Type B pancreatic cell (in vitro differentiated cells): ENCODE measurements around the gene CAPN13. TPM values are rescaled to one million over a fixed set of nuclear protein-coding genes. Genes with fewer than 3 reads are reported as not detected.
A peak's percentile ranks its signal among the peaks of the same experiment; 100 is the strongest.

Experiments
- DNase-seq: peaks from one replicate; pipeline ENCODE4 v3.0.0; 2021; ENCODE audit warnings: mixed read lengths; ENCODE audit not compliant: unreplicated experiment; ENCODE audit errors: extremely low spot score
- H3K27ac Mint-ChIP-seq: 2 replicates; pipeline ENCODE4 v1.8.0; 2021; ENCODE audit warnings: mild to moderate bottlenecking, mixed read lengths
- H3K27me3 Mint-ChIP-seq: 2 replicates; pipeline ENCODE4 v1.8.0; 2021; ENCODE audit warnings: mixed read lengths
- H3K36me3 Mint-ChIP-seq: 2 replicates; pipeline ENCODE4 v1.8.0; 2021; ENCODE audit warnings: mixed read lengths
- H3K4me1 Mint-ChIP-seq: one replicate; pipeline ENCODE4 v1.8.0; 2021; ENCODE audit warnings: mixed read lengths; ENCODE audit not compliant: unreplicated experiment
- H3K4me3 Mint-ChIP-seq: 2 replicates; pipeline ENCODE4 v1.8.0; 2021; ENCODE audit warnings: mild to moderate bottlenecking, mixed read lengths
- H3K9me3 Mint-ChIP-seq: 2 replicates; pipeline ENCODE4 v1.8.0; 2021; ENCODE audit warnings: mixed read lengths
- CTCF ChIP-seq: fragments of 200-600 bp; sonication (generic); conservative IDR thresholded peaks from 2 replicates; pipeline ENCODE4 v1.5.0; 2021; ENCODE audit warnings: antibody characterized with exemption, mild to moderate bottlenecking
- total RNA-seq: library from RNA; stranded (reverse); gene quantifications from 2 replicates; pipeline ENCODE4 v1.2.1, GENCODE V29; 2021; ENCODE audit warnings: low replicate concordance

The CAPN13 gene
- total RNA-seq, 1 donor from 2014 or later: 4.9 TPM

GRCh38 chr2:30695749-30696148 lies 111.5 kb downstream of the CAPN13 start:
- no peak overlapping the region for H3K4me3 Mint-ChIP-seq
- H3K4me1 Mint-ChIP-seq: no peaks in the 10 kb centered on the region
- no peaks in the 10 kb centered on the region for H3K9me3 Mint-ChIP-seq
- H3K36me3 Mint-ChIP-seq: no peaks in the 10 kb centered on the region
- no peak for TF ChIP-seq CTCF
- H3K27me3 Mint-ChIP-seq: peaks cover 11% of the 10 kb centered on the region
- no peak for DNase-seq
- no peak overlapping the region for H3K27ac Mint-ChIP-seq

- Mint-ChIP-seq H3K36me3 (no peaks in the 10 kb centered on the region), H3K27me3 (peaks cover 11% of the 10 kb centered on the region), H3K4me1 (no peaks in the 10 kb centered on the region), H3K9me3 (no peaks in the 10 kb centered on the region), H3K27ac (no peak overlapping the region), H3K4me3 (no peak overlapping the region)
- DNase-seq: peak; percentile 24
- TF ChIP-seq CTCF: no peak
Observed at GRCh38 chr2:30694286-30695055, 112.8 kb downstream of the CAPN13 start.

- TF ChIP-seq CTCF: no peak
- Mint-ChIP-seq H3K36me3 (no peaks in the 10 kb centered on the region), H3K4me1 (peaks cover 5% of the 10 kb centered on the region), H3K27ac (no peak overlapping the region), H3K27me3 (peaks cover 11% of the 10 kb centered on the region), H3K4me3 (no peak overlapping the region), H3K9me3 (no peaks in the 10 kb centered on the region)
- peak; percentile 54 for DNase-seq
Observed at GRCh38 chr2:30693821-30694281, 113.4 kb downstream of the CAPN13 start.

- DNase-seq: peak; percentile 32
- no peak for TF ChIP-seq CTCF
- H3K27ac Mint-ChIP-seq: no peak overlapping the region
- H3K36me3 Mint-ChIP-seq: no peaks in the 10 kb centered on the region
- no peaks in the 10 kb centered on the region for H3K9me3 Mint-ChIP-seq
- no peak overlapping the region for H3K4me3 Mint-ChIP-seq
- peaks cover 11% of the 10 kb centered on the region for H3K27me3 Mint-ChIP-seq
- peaks cover 11% of the 10 kb centered on the region for H3K4me1 Mint-ChIP-seq
Observed at GRCh38 chr2:30692829-30693275, 114.4 kb downstream of the CAPN13 start.

GRCh38 chr2:30691948-30692828 lies 115.1 kb downstream of the CAPN13 start:
- H3K4me3 Mint-ChIP-seq: no peak overlapping the region
- H3K36me3 Mint-ChIP-seq: no peaks in the 10 kb centered on the region
- DNase-seq: peak; percentile 60
- no peaks in the 10 kb centered on the region for H3K9me3 Mint-ChIP-seq
- H3K27me3 Mint-ChIP-seq: peaks cover 11% of the 10 kb centered on the region
- no peak for TF ChIP-seq CTCF
- H3K27ac Mint-ChIP-seq: no peak overlapping the region
- peaks cover 11% of the 10 kb centered on the region for H3K4me1 Mint-ChIP-seq
